ENCODE results near the gene GTSF1L. TPM values are rescaled to one million over a fixed set of nuclear protein-coding genes. Genes with fewer than 3 reads are reported as not detected.

Gene GTSF1L
- polyA plus RNA-seq, 2 of the 4 experiments (the other 2 are of a cell fraction) = not detected

GRCh38 chr20:43749734-43750294 is 23.0 kb upstream of the GTSF1L start:
- TF ChIP-seq HOXA7 (CRISPR knock-in tag; IDR thresholded peaks at IDR 0.05) (no peak), RAD21 (conservative IDR thresholded peaks at IDR 0.05 in 1 of 2, IDR thresholded peaks at IDR 0.05 in 1 of 2) (peak; percentile 94 to 99), SMC3 (IDR thresholded peaks at IDR 0.05) (peak; percentile 99)
- TF ChIP-seq, protein P1, sequence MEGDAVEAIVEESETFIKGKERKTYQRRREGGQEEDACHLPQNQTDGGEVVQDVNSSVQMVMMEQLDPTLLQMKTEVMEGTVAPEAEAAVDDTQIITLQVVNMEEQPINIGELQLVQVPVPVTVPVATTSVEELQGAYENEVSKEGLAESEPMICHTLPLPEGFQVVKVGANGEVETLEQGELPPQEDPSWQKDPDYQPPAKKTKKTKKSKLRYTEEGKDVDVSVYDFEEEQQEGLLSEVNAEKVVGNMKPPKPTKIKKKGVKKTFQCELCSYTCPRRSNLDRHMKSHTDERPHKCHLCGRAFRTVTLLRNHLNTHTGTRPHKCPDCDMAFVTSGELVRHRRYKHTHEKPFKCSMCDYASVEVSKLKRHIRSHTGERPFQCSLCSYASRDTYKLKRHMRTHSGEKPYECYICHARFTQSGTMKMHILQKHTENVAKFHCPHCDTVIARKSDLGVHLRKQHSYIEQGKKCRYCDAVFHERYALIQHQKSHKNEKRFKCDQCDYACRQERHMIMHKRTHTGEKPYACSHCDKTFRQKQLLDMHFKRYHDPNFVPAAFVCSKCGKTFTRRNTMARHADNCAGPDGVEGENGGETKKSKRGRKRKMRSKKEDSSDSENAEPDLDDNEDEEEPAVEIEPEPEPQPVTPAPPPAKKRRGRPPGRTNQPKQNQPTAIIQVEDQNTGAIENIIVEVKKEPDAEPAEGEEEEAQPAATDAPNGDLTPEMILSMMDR (IDR thresholded peaks at IDR 0.05) = peak; percentile 94
- H3K9me3 ChIP-seq = no peaks in the 10 kb centered on the region
- WGBS (ENCODE audit: missing lambda C conversion rate) = 9% methylated on average over 19 of the region's 23 CpGs
- H3K27ac ChIP-seq = peak overlapping the region; percentile 34 to 69; a peak in 5 of 6 replicates
- FAIRE-seq = no peak
- peak; percentile 92 to 95 for ATAC-seq
- POLR2A ChIA-PET = no interaction called here
- no peak overlapping the region for H3K4me3 ChIP-seq
- H3K4me2 ChIP-seq = peak overlapping the region; percentile 56
- H3K4me1 ChIP-seq = peaks cover 7% of the 10 kb centered on the region; the same call in 2 of the 3 replicates
- CTCF ChIA-PET = interaction anchor here (0.6 to 10.3 kb wide), 73 partner anchors 8 to 457 kb away, joined by 3 to 210 read pairs (median 5); partner anchors contain the start of gene MYBL2
- peak; percentile 44 to 78 for DNase-seq (ENCODE audit: low read depth in 1 of 2, low spot score in 1 of 2)

DNA sequence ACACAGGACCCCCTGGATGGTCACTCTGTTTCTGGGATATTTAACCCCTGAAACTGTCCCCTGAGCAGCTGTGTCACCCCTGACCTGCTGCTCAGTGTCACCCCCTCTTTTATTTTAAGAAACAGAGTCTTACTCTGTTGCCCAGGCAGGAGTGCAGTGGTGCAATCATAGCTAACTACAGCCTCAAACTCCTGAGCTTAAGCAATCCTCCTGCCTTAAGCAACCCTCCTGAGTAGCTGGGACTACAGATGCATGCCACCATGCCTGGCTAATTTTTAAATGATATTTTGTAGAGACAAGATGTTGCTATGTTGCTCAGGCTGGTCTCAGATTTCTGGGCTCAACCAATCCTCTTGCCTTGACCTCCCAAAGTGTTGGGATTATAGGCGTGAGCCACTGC is 21.5 kb upstream of the GTSF1L start:
- FAIRE-seq (no peak), DNase-seq (ENCODE audit: low read depth in 1 of 2, low spot score in 1 of 2) (no peak), ATAC-seq (no peak)
- peak in 1 of 2 experiments; percentile 36; a peak in 1 of 4 replicates for TF ChIP-seq CEBPB (IDR thresholded peaks at IDR 0.05)
- TF ChIP-seq MAFK (IDR thresholded peaks at IDR 0.05; ENCODE audit: partially characterized antibody) = no peak
- H3K9me3 ChIP-seq = no peaks in the 10 kb centered on the region
- H3K4me1 ChIP-seq = peaks cover 7% of the 10 kb centered on the region; the same call in 2 of the 3 replicates
- ChIA-PET POLR2A (interaction anchor here (1.0 kb wide), 1 partner anchor 41 kb away, joined by 3 read pairs; no protein-coding TSS in a partner anchor), CTCF (interaction anchor here (0.6 to 10.3 kb wide), 14 partner anchors 13 to 340 kb away, joined by 3 to 210 read pairs (median 11); no protein-coding TSS in a partner anchor)
- 83% methylated on average over 1 of the region's 1 CpG for WGBS (ENCODE audit: missing lambda C conversion rate)
- no peak overlapping the region for H3K4me3 ChIP-seq
- no peak overlapping the region for H3K4me2 ChIP-seq
- H3K27ac ChIP-seq = no peak overlapping the region

DNA sequence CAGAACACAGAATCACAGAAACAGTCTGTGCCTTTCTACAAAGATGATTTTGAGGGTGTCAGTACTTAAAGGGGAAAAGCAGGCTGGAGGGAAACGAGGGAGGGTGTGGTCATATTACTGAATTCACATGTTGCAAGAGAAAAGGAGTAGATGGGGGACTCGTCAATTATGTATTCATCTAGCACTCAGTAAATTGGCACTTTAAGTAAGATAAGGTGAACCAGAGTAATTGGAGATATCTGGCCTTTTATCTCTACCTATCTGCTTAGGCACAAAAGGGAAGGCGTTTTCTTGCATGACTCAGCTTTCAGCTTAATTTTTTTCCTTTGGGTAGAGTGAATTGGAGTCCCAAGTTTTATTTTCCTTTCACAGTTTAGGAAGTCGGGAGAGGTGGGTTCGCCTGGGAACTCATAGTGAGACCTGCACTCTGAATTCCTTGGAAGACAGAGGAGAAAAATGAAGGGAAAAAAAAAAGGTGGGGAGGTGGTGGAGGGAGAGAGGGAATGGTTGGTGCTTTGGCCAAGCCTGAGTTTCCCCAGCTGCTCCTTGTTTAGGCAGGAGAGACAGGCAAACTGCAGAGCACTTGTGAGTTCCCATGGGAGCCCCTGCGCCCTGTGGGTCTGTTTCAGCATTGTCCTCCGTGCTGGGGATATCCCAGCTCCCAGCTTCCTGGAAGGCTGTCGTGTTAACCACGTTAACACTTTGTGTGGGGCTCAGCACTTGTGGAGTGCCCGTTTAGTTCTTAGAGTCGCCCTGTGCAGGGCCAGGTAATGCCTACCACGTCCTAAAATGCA is 19.7 kb upstream of the GTSF1L start:
- DNase-seq (ENCODE audit: low read depth in 1 of 2, low spot score in 1 of 2) = no peak

More for the DNA sequence above, 19.7 kb upstream of the GTSF1L start:
- H3K9me3 ChIP-seq = no peaks in the 10 kb centered on the region
- no peak overlapping the region for H3K4me3 ChIP-seq
- no peak overlapping the region for H3K4me2 ChIP-seq
- ATAC-seq (no peak), FAIRE-seq (no peak)
- WGBS (ENCODE audit: missing lambda C conversion rate) = 67% methylated on average over 12 of the region's 12 CpGs
- peaks cover 7% of the 10 kb centered on the region; the same call in 2 of the 3 replicates for H3K4me1 ChIP-seq
- peak overlapping the region; percentile 31 to 48; a peak in 5 of 6 replicates for H3K27ac ChIP-seq
- POLR2A ChIA-PET = no interaction called here
- CTCF ChIA-PET = interaction anchor here (1.2 to 2.3 kb wide), 3 partner anchors 23 to 344 kb away, joined by 3 to 11 read pairs (median 3); no protein-coding TSS in a partner anchor
- no peak for TF ChIP-seq CBX8 (IDR thresholded peaks at IDR 0.05)
- no peak for TF ChIP-seq PHF8 (IDR thresholded peaks at IDR 0.05; ENCODE audit: borderline replicate concordance, low read depth)
- TF ChIP-seq EP300 (IDR thresholded peaks at IDR 0.05) = no peak
- no peak for TF ChIP-seq FOSL2 (IDR thresholded peaks at IDR 0.05)
- TF ChIP-seq FOSL2 (CRISPR knock-in tag; IDR thresholded peaks at IDR 0.05) = no peak
- no peak for TF ChIP-seq ZNF302 (CRISPR knock-in tag; IDR thresholded peaks at IDR 0.05)
- no peak for TF ChIP-seq CHD4 (IDR thresholded peaks at IDR 0.05; ENCODE audit: borderline replicate concordance)
- TF ChIP-seq ZFP36 (IDR thresholded peaks at IDR 0.05; ENCODE audit: borderline replicate concordance, partially characterized antibody) = no peak
- TF ChIP-seq RAD21 (conservative IDR thresholded peaks at IDR 0.05 in 1 of 2, IDR thresholded peaks at IDR 0.05 in 1 of 2) = no peak
- TF ChIP-seq KDM5A (IDR thresholded peaks at IDR 0.05) = no peak
- TF ChIP-seq, protein P1 (IDR thresholded peaks at IDR 0.05) = no peak
- TF ChIP-seq NPAS2 (CRISPR knock-in tag; IDR thresholded peaks at IDR 0.05; ENCODE audit: borderline replicate concordance) = no peak
- no peak for TF ChIP-seq KDM1A (IDR thresholded peaks at IDR 0.05; ENCODE audit: low read depth)
- TF ChIP-seq, protein P2, sequence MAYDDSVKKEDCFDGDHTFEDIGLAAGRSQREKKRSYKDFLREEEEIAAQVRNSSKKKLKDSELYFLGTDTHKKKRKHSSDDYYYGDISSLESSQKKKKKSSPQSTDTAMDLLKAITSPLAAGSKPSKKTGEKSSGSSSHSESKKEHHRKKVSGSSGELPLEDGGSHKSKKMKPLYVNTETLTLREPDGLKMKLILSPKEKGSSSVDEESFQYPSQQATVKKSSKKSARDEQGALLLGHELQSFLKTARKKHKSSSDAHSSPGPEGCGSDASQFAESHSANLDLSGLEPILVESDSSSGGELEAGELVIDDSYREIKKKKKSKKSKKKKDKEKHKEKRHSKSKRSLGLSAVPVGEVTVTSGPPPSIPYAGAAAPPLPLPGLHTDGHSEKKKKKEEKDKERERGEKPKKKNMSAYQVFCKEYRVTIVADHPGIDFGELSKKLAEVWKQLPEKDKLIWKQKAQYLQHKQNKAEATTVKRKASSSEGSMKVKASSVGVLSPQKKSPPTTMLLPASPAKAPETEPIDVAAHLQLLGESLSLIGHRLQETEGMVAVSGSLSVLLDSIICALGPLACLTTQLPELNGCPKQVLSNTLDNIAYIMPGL (CRISPR knock-in tag; IDR thresholded peaks at IDR 0.05; ENCODE audit: borderline replicate concordance) = no peak
- no peak for TF ChIP-seq ZSCAN20 (CRISPR knock-in tag; IDR thresholded peaks at IDR 0.05)
- TF ChIP-seq MAX (IDR thresholded peaks at IDR 0.05) = no peak
- no peak for TF ChIP-seq RARB (CRISPR knock-in tag; IDR thresholded peaks at IDR 0.05)
- TF ChIP-seq MAFK (IDR thresholded peaks at IDR 0.05; ENCODE audit: partially characterized antibody) = no peak
- no peak for TF ChIP-seq HOXB13 (CRISPR knock-in tag; IDR thresholded peaks at IDR 0.05; ENCODE audit: low read depth)
- TF ChIP-seq EHMT2 (IDR thresholded peaks at IDR 0.05; ENCODE audit: low read depth) = no peak
- TF ChIP-seq, protein P3, sequence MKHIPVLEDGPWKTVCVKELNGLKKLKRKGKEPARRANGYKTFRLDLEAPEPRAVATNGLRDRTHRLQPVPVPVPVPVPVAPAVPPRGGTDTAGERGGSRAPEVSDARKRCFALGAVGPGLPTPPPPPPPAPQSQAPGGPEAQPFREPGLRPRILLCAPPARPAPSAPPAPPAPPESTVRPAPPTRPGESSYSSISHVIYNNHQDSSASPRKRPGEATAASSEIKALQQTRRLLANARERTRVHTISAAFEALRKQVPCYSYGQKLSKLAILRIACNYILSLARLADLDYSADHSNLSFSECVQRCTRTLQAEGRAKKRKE (CRISPR knock-in tag; IDR thresholded peaks at IDR 0.05; ENCODE audit: low read depth) = no peak

All from A549 (cell line).